ENCODE data around the gene SLC30A2. TPM values are rescaled to one million over a fixed set of nuclear protein-coding genes. Genes with fewer than 3 reads are reported as not detected.

The SLC30A2 gene
- polyA plus RNA-seq, 1 donor from 2014 or later: 0.46 TPM

DNA sequence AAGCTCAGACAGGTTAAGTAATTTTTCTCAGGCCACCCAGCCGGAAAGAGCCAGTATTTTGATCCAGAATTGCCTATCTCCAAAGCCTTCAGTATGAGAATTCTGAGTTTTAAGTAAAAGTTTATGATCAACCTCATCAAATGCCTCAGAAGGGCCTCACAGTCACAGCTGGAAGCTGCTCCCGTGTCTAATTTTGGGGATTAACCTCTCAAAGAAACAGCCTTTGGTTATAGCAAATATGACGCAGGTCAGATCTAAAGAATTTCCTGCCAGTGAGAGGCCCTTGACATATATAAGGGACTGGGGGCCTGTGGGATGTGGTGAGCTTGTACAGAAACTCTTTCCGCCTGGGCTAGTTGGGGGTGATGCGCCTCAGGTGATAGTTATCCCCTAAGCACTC is 22.1 kb downstream of the SLC30A2 start:
- H3K4me3 ChIP-seq (ENCODE audit: low read length): no peak overlapping the region
- no peaks in the 10 kb centered on the region for H3K9me3 ChIP-seq (ENCODE audit: low read length)
- H3K79me2 ChIP-seq (replicated peaks; ENCODE audit: insufficient read depth, low read length): no peaks in the 10 kb centered on the region
- H3K27me3 ChIP-seq (ENCODE audit: insufficient read depth, low read depth, low read length): no peaks in the 10 kb centered on the region
- H3K27ac ChIP-seq (ENCODE audit: low read length): no peak overlapping the region
- H3K4me2 ChIP-seq (ENCODE audit: low read length): no peak overlapping the region
- H2AFZ ChIP-seq (ENCODE audit: low read depth, low read length): no peak overlapping the region
- H3K9ac ChIP-seq (ENCODE audit: low read length): no peak overlapping the region
- no peaks in the 10 kb centered on the region for H3K9me2 ChIP-seq (ENCODE audit: insufficient read depth, low read length)
- TF ChIP-seq TAF1 (IDR thresholded peaks at IDR 0.05; ENCODE audit: low read depth): no peak
- TF ChIP-seq EZH2 (IDR thresholded peaks at IDR 0.05; ENCODE audit: borderline replicate concordance, insufficient read depth, low read length, poor library complexity, severe bottlenecking): no peak
- no peak for TF ChIP-seq POLR2AphosphoS5 (IDR thresholded peaks at IDR 0.05)
- no peak for TF ChIP-seq SMC3 (conservative IDR thresholded peaks at IDR 0.05; ENCODE audit: poor library complexity)
- H3K36me3 ChIP-seq (ENCODE audit: insufficient read depth, low read length): no peaks in the 10 kb centered on the region
- no peaks in the 10 kb centered on the region for H4K20me1 ChIP-seq (ENCODE audit: insufficient read depth)
- H3F3A ChIP-seq (ENCODE audit: insufficient read depth, low read length, poor library complexity, severe bottlenecking): no peaks in the 10 kb centered on the region

DNA sequence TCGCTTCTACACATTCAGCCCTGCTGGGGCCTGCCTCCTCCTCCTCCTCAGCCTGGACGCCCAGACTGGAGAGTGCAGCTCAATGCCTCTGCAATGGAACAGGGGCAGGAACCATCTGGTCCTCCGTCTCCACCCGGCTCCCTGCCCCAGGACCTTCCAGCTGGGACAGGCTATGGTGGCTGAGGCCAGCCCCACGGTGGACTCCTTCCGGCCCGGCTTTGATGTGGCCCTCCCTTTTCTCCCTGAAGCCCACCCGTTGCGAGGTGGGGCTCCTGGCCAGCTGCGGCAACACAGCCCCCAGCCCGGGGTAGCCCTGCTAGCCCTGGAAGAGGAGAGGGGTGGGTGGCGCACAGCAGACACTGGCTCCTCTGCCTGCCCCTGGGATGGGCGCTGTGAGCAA is 22.9 kb downstream of the SLC30A2 start:
- no peak overlapping the region for H2AFZ ChIP-seq (ENCODE audit: low read depth, low read length)
- no peaks in the 10 kb centered on the region for H3K79me2 ChIP-seq (replicated peaks; ENCODE audit: insufficient read depth, low read length)
- H3K9me3 ChIP-seq (ENCODE audit: low read length): no peaks in the 10 kb centered on the region
- TF ChIP-seq, protein P1, sequence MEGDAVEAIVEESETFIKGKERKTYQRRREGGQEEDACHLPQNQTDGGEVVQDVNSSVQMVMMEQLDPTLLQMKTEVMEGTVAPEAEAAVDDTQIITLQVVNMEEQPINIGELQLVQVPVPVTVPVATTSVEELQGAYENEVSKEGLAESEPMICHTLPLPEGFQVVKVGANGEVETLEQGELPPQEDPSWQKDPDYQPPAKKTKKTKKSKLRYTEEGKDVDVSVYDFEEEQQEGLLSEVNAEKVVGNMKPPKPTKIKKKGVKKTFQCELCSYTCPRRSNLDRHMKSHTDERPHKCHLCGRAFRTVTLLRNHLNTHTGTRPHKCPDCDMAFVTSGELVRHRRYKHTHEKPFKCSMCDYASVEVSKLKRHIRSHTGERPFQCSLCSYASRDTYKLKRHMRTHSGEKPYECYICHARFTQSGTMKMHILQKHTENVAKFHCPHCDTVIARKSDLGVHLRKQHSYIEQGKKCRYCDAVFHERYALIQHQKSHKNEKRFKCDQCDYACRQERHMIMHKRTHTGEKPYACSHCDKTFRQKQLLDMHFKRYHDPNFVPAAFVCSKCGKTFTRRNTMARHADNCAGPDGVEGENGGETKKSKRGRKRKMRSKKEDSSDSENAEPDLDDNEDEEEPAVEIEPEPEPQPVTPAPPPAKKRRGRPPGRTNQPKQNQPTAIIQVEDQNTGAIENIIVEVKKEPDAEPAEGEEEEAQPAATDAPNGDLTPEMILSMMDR (IDR thresholded peaks at IDR 0.05; ENCODE audit: poor library complexity, severe bottlenecking): no peak
- TF ChIP-seq RAD21 (conservative IDR thresholded peaks at IDR 0.05) (no peak), SMC3 (conservative IDR thresholded peaks at IDR 0.05; ENCODE audit: poor library complexity) (no peak), TAF1 (IDR thresholded peaks at IDR 0.05; ENCODE audit: low read depth) (no peak), EZH2 (IDR thresholded peaks at IDR 0.05; ENCODE audit: borderline replicate concordance, insufficient read depth, low read length, poor library complexity, severe bottlenecking) (no peak)
- no peak overlapping the region for H3K4me2 ChIP-seq (ENCODE audit: low read length)
- no peak overlapping the region for H3K4me3 ChIP-seq (ENCODE audit: low read length)
- no peaks in the 10 kb centered on the region for H4K20me1 ChIP-seq (ENCODE audit: insufficient read depth)
- H3K27ac ChIP-seq (ENCODE audit: low read length): no peak overlapping the region
- H3K36me3 ChIP-seq (ENCODE audit: insufficient read depth, low read length): no peaks in the 10 kb centered on the region
- H3K9ac ChIP-seq (ENCODE audit: low read length): no peak overlapping the region
- no peaks in the 10 kb centered on the region for H3F3A ChIP-seq (ENCODE audit: insufficient read depth, low read length, poor library complexity, severe bottlenecking)
- H3K9me2 ChIP-seq (ENCODE audit: insufficient read depth, low read length): no peaks in the 10 kb centered on the region
- no peaks in the 10 kb centered on the region for H3K27me3 ChIP-seq (ENCODE audit: insufficient read depth, low read depth, low read length)

DNA sequence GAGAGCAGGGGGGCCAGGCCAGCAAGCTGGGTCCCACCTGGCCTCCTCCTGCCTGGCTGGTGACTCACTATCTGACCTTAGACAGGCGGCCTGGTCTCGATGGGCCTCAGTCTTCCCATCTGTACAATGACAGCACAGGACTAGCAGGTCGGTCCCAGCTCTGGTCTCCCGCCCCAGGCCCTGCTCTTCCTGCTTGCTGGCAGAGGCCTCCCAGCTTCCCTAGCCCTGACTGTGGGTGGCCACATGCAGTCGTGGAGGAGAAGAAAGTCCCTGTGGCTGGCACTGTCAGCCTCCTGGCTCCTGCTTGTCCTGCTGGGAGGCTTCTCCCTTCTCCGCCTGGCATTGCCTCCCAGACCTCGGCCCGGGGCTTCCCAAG is 23.5 kb downstream of the SLC30A2 start:
- Histone ChIP-seq H3K9ac (ENCODE audit: low read length) (no peak overlapping the region), H3K27me3 (ENCODE audit: insufficient read depth, low read depth, low read length) (no peaks in the 10 kb centered on the region), H3F3A (ENCODE audit: insufficient read depth, low read length, poor library complexity, severe bottlenecking) (no peaks in the 10 kb centered on the region), H3K27ac (ENCODE audit: low read length) (no peak overlapping the region), H2AFZ (ENCODE audit: low read depth, low read length) (no peak overlapping the region), H3K4me2 (ENCODE audit: low read length) (no peak overlapping the region), H3K79me2 (replicated peaks; ENCODE audit: insufficient read depth, low read length) (no peaks in the 10 kb centered on the region), H3K4me3 (ENCODE audit: low read length) (peak overlapping the region; percentile 70), H3K9me3 (ENCODE audit: low read length) (no peaks in the 10 kb centered on the region), H3K36me3 (ENCODE audit: insufficient read depth, low read length) (no peaks in the 10 kb centered on the region), H4K20me1 (ENCODE audit: insufficient read depth) (no peaks in the 10 kb centered on the region), H3K9me2 (ENCODE audit: insufficient read depth, low read length) (no peaks in the 10 kb centered on the region)
- TF ChIP-seq POLR2AphosphoS5 (IDR thresholded peaks at IDR 0.05) (no peak), SMC3 (conservative IDR thresholded peaks at IDR 0.05; ENCODE audit: poor library complexity) (no peak), RAD21 (conservative IDR thresholded peaks at IDR 0.05) (no peak), EP300 (conservative IDR thresholded peaks at IDR 0.05; ENCODE audit: poor library complexity, severe bottlenecking) (no peak), TAF1 (IDR thresholded peaks at IDR 0.05; ENCODE audit: low read depth) (no peak), MXI1 (conservative IDR thresholded peaks at IDR 0.05; ENCODE audit: poor library complexity, severe bottlenecking) (no peak)
- TF ChIP-seq, protein P1 (IDR thresholded peaks at IDR 0.05; ENCODE audit: poor library complexity, severe bottlenecking): no peak
- TF ChIP-seq, protein P2, sequence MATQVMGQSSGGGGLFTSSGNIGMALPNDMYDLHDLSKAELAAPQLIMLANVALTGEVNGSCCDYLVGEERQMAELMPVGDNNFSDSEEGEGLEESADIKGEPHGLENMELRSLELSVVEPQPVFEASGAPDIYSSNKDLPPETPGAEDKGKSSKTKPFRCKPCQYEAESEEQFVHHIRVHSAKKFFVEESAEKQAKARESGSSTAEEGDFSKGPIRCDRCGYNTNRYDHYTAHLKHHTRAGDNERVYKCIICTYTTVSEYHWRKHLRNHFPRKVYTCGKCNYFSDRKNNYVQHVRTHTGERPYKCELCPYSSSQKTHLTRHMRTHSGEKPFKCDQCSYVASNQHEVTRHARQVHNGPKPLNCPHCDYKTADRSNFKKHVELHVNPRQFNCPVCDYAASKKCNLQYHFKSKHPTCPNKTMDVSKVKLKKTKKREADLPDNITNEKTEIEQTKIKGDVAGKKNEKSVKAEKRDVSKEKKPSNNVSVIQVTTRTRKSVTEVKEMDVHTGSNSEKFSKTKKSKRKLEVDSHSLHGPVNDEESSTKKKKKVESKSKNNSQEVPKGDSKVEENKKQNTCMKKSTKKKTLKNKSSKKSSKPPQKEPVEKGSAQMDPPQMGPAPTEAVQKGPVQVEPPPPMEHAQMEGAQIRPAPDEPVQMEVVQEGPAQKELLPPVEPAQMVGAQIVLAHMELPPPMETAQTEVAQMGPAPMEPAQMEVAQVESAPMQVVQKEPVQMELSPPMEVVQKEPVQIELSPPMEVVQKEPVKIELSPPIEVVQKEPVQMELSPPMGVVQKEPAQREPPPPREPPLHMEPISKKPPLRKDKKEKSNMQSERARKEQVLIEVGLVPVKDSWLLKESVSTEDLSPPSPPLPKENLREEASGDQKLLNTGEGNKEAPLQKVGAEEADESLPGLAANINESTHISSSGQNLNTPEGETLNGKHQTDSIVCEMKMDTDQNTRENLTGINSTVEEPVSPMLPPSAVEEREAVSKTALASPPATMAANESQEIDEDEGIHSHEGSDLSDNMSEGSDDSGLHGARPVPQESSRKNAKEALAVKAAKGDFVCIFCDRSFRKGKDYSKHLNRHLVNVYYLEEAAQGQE (IDR thresholded peaks at IDR 0.05; ENCODE audit: borderline replicate concordance): no peak
